HepG2 (cell line): ENCODE results near the gene NDFIP2.

Experiments
- ARHGAP35 ChIP-seq: sonication (generic); formaldehyde crosslinking; IDR thresholded peaks from 2 replicates; pipeline ENCODE4 v1.9.0; 2022; ENCODE audit warnings: mild to moderate bottlenecking, inconsistent platforms, moderate library complexity, missing genetic modification reagents, borderline replicate concordance
- ELF1 ChIP-seq: sonication (generic); formaldehyde crosslinking; IDR thresholded peaks from 2 replicates; pipeline ENCODE4 v1.4.0; 2020; ENCODE audit warnings: missing genetic modification reagents
- FIP1L1 ChIP-seq: fragments of 200-400 bp; formaldehyde crosslinking; IDR thresholded peaks from 2 replicates; pipeline ENCODE4 v1.6.1; 2018; ENCODE audit warnings: low read depth, mild to moderate bottlenecking, low read length, moderate library complexity, borderline replicate concordance; ENCODE audit not compliant: insufficient read depth
- FOXK2 ChIP-seq: fragments of 450-650 bp; IDR thresholded peaks from 2 replicates; pipeline ENCODE4 v1.6.1; 2016
- MAX ChIP-seq: IDR thresholded peaks from 2 replicates; pipeline ENCODE4 v1.6.1; 2012; ENCODE audit warnings: inconsistent platforms
- SSRP1 ChIP-seq: IDR thresholded peaks from 2 replicates; pipeline ENCODE4 v1.6.1; 2016; ENCODE audit warnings: control low read depth
- TBX2 ChIP-seq: sonication (generic); formaldehyde crosslinking; IDR thresholded peaks from 2 replicates; pipeline ENCODE4 v1.5.0; 2020; ENCODE audit warnings: missing genetic modification reagents, mild to moderate bottlenecking, borderline replicate concordance
- ZNF510 ChIP-seq: sonication (generic); formaldehyde crosslinking; IDR thresholded peaks from 2 replicates; pipeline ENCODE4 v1.4.0; 2020; ENCODE audit warnings: low read depth, mild to moderate bottlenecking, missing genetic modification reagents

GRCh38 chr13:79604752-79605151 is 123.8 kb downstream of the NDFIP2 start:
- no peak for TF ChIP-seq TBX2
- no peak for TF ChIP-seq FOXK2
- no peak for TF ChIP-seq ELF1 (CRISPR knock-in tag)
- TF ChIP-seq MAX: no peak
- TF ChIP-seq ZNF510 (CRISPR knock-in tag): no peak
- TF ChIP-seq SSRP1: no peak
- TF ChIP-seq ARHGAP35 (CRISPR knock-in tag): no peak
- no peak for TF ChIP-seq FIP1L1
